MM.1S (cell line): ENCODE data around the gene NKIRAS1.

Experiments used
- EZH2phosphoT487 ChIP-seq: fragments of 300-600 bp; sonication (generic); IDR thresholded peaks from 2 replicates; pipeline ENCODE4 v1.6.1; 2018; ENCODE audit warnings: antibody characterized with exemption, low read length
- TF ChIP-seq, protein P1 (sequence below): fragments of 300-600 bp; sonication (generic); IDR thresholded peaks from 2 replicates; pipeline ENCODE4 v1.5.1; 2016; ENCODE audit warnings: antibody characterized with exemption, low read length, mixed read lengths

GRCh38 chr3:23872330-23872729 is 44.5 kb downstream of the NKIRAS1 start:
- TF ChIP-seq, protein P1, sequence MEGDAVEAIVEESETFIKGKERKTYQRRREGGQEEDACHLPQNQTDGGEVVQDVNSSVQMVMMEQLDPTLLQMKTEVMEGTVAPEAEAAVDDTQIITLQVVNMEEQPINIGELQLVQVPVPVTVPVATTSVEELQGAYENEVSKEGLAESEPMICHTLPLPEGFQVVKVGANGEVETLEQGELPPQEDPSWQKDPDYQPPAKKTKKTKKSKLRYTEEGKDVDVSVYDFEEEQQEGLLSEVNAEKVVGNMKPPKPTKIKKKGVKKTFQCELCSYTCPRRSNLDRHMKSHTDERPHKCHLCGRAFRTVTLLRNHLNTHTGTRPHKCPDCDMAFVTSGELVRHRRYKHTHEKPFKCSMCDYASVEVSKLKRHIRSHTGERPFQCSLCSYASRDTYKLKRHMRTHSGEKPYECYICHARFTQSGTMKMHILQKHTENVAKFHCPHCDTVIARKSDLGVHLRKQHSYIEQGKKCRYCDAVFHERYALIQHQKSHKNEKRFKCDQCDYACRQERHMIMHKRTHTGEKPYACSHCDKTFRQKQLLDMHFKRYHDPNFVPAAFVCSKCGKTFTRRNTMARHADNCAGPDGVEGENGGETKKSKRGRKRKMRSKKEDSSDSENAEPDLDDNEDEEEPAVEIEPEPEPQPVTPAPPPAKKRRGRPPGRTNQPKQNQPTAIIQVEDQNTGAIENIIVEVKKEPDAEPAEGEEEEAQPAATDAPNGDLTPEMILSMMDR: no peak
- no peak for TF ChIP-seq EZH2phosphoT487
